SIG-M5 (cell line): ENCODE results near the gene MID2.
"Not testable (repeated sequence)": the region's sequence is repeated elsewhere in the genome, so short reads cannot be mapped to it uniquely, and the experiment has no call there.

Experiments
- DNase-seq: peaks from one replicate; lab custom pipeline; 2025; lab: John Stamatoyannopoulos, UW

The MID2 gene, protein sequence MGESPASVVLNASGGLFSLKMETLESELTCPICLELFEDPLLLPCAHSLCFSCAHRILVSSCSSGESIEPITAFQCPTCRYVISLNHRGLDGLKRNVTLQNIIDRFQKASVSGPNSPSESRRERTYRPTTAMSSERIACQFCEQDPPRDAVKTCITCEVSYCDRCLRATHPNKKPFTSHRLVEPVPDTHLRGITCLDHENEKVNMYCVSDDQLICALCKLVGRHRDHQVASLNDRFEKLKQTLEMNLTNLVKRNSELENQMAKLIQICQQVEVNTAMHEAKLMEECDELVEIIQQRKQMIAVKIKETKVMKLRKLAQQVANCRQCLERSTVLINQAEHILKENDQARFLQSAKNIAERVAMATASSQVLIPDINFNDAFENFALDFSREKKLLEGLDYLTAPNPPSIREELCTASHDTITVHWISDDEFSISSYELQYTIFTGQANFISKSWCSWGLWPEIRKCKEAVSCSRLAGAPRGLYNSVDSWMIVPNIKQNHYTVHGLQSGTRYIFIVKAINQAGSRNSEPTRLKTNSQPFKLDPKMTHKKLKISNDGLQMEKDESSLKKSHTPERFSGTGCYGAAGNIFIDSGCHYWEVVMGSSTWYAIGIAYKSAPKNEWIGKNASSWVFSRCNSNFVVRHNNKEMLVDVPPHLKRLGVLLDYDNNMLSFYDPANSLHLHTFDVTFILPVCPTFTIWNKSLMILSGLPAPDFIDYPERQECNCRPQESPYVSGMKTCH

DNA sequence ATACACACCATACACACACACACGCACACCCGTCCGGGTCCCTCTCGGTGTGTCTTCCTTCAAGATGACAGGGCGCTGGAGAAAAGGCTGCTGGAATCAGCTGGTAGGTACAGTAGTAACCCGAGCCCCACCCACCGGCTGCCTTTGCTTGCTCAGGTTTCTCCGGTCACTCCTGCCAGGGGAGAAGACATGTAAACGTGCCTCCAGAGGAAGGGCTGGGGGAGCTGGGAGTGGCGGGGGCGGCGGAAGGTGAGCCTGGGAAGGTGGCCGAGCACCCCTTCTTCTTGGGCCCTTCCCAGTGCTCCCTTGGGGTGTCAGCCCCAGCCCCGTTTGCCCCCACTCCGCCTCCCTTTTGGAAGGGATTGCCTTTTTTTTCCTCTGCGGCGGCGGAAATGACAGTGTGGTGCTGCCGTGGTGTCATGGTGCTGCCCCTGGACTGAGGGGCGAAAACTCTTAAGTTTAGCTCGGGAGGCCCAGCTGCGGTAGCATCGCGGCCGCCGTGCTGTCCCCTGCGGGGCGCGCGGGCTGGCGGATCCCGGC lies at the start of gene MID2:
MID2 (plus strand) TSS at position 169 of the 540 bp plus-strand sequence. CDS start 561 bp downstream, outside the sequence.
- DNase-seq, result no peak

DNA sequence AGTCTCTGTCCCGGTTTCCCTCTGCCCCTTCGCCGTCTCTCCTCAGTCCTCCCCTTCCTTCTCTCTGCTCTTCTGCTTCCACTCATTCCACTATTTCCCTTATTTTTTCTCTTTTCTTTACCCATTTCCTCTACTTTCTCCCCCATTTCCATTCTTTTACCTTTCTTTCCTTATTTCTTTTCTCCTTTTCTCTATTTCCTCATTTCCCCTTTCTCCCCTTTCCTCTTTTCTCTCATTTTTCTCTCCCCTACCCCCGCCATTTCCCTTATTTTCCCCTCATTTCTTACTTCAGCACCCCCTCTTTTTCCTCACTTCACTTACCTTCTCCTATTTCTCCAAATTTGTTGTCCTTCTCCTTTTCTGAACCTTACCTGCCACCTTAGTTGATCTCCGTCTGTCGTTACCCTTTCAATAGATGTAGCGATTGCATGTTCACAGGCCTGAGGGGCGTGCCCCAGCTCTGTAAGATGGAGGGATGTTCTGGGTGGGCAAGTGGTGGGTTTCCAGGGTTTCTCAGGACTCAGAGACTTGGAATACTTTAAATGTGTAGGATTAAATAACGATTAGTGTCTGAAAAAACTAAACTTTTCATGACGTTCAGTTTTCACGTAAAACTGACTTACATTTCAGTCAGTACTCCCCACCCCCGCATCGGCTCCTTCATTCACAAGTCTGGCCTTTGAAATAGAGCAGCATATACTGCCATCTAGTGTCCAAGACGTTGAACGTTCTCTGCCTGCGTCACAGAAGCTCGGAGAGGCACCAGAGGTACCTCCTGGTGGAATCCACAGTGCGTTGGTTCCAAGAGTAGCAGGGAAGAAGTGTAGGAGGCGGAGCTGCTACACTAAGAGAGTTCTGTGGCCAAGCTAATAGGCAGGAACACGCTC lies 48.8 kb upstream of the MID2 start:
- peak; percentile 19 for DNase-seq

GRCh38 chrX:107777536-107777832 lies 48.2 kb upstream of the MID2 start, which contains the start of gene NCBP2L:
NCBP2L (plus strand) TSS chrX:107777733; CDS start chrX:107794221, 16,488 bp downstream.
- DNase-seq, result no peak

DNA sequence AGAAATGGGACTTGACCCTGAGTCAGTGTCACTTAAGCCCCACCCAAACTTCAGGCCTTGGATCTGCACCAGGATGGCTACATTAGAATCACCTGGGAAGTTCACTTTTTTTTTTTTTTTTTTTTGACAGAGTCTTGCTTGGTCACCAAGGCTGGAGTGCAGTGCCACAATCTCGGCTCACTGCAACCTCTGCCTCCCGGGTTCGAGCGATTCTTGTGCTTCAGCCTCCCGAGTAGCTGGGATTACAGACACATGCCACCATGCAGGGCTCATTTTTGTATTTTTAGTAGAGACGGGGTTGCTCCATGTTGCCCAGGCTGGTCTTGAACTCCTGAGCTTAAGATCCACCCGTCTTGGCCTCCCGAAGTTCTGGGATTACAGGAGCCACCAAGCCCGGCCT lies 45.1 kb upstream of the MID2 start:
- DNase-seq, result no peak

DNA sequence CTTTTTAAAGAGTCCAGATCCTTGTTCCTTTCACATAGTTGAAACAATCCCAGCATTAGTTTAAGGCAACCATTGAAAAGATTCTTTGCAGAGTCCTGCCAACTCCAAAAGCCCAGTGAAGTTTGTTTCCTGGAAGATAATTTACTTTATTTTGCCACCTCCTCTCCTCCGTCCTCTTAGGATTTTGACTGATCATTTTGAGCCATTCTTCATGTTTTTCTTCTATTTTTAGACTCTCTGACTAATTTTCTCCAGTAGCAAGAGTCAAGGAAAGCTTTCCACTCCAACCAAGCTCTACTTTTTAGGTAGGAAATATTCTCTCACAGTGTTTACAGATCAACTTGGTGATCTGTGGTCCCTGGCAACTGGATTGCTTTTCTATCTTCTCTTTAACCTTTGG lies 37.8 kb upstream of the MID2 start:
- no peak for DNase-seq

GRCh38 chrX:107804427-107804826 lies 21.2 kb upstream of the MID2 start:
- no peak for DNase-seq

- DNase-seq, result no peak
These were observed 20.5 kb upstream of the MID2 start for GRCh38 chrX:107805179-107805578.

DNA sequence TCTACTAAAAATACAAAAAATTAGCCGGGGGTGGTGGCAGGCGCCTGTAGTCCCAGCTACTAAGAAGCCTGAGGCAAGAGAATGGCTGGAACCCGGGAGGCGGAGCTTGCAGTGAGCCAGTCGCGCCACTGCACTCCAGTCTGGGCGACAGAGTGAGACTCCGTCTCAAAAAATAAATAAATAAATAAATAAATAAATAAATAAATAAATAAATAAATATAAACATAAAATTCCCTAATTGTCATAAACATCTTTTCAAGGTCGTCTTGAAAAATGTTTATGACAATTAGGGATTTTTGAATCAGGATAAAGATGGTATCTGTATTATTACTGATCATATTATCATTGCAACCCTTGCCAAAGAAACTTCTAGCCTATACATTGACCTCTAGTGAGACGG lies 15.6 kb upstream of the MID2 start:
- not testable (repeated sequence) for DNase-seq

GRCh38 chrX:107818900-107819521 lies 6.7 kb upstream of the MID2 start:
- DNase-seq, result no peak

GRCh38 chrX:107823042-107823441 lies 2.6 kb upstream of the MID2 start:
- DNase-seq, result no peak

GRCh38 chrX:107823456-107823855 lies 2.2 kb upstream of the MID2 start:
- no peak for DNase-seq

- DNase-seq, result no peak
These were observed 768 bp downstream of the MID2 start for GRCh38 chrX:107826238-107827029.

DNA sequence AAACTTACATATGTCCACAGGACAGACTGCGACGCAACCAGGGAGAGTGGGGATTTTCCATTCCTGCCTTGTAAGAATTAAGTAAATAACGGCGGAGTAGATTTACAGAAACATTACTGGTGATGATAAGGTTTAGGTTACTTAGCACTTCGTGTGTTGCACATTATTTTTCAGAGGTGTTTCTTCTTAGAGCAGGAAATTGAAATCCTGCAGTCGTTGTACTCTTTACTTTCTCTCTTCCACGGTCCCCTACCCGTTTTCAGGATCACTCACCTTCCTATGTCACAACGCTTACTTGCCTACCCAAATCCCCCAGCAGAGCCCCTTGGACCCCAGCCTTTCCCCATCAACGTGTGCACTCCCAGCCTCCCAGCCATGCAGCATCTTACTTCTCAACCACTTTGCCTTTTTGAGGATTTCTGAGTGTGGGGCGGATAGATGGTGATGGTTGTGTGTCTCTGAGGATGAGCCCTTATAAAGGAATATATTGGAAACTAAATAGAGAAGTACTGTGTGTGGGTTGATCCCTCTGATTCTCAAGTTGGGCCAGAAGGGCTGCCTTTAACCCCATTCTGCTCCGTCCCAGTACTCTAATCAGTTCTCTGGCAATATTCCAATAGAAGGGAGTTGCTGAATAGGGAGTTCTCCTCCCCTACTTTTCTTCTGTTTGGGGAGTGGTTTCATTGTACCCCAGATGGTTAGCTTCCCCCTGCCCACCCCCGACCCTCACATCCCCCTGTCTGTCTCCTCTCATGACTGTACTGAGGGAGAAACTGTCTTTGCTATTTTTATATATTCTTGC lies 1.6 kb downstream of the MID2 start:
- no peak for DNase-seq

DNA sequence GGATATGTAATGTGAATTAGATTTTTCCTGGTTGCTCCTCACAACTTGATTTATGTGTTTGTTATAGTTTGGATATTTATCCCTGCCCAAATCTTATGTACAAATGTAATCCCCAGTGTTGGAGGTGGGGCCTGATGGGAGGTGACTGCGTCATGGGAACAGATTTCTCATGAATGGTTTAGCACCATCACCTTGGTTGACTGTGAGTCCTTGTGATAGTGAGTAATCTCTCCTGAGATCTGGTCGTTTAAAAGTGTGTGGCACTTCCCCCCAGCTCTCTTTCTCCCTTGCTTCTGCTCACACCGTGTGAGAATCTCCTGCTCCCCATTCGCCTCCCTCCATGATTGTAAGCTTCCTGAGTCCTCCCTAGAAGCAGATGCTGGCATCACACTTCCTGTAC lies 2.2 kb downstream of the MID2 start:
- DNase-seq, result no peak

DNA sequence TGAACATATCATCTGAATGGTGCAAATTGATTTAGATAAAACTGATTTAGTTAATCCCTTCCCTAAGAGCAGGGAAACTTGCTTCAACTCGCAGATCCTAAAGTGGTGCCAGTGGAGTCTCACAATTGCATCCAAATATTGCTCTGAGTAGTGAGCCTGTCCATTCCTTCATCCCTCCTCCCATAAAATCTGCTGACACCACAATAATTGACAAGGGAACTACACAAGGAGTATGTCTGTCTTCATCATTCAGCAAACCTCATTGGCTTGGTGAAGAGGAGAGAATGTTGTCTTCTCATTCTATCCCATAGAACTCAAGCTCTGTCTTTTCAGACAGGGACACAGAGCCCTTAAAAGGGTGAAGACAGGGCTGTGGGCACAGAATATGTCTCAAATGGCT lies 4.2 kb downstream of the MID2 start:
- no peak for DNase-seq

DNA sequence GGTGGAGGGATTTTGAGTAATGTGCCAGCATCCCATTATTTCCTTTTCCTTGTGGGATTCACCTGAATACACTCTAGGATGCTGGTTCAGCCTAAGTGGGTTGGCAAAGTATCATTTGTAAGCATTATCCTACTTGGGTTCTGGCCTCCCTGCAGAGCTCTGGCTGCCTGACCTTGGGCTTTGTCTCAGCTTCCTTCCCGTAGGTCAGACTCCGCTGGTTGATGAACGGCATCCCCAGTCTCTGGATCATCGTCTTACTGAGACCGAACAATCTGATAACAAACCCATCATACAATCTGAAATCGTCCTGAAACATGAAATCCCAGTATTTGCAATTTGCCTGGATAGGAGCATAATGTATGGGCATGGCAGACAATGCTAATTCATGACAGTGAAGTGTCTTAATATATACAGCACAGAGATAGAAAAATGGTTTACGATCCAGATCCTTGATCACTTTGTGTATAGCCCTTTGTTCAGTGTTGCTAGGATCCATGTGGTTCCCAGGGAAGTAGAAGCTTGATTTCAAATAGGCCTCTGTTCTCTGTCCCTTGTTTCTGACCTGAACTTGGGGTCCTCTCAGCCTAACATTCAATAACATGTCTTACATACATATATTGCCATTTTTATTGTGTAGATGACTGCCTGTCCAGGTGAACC lies 5.5 kb downstream of the MID2 start:
- DNase-seq, result no peak

- no peak for DNase-seq
These were observed 8.9 kb downstream of the MID2 start for GRCh38 chrX:107834275-107835201.

DNA sequence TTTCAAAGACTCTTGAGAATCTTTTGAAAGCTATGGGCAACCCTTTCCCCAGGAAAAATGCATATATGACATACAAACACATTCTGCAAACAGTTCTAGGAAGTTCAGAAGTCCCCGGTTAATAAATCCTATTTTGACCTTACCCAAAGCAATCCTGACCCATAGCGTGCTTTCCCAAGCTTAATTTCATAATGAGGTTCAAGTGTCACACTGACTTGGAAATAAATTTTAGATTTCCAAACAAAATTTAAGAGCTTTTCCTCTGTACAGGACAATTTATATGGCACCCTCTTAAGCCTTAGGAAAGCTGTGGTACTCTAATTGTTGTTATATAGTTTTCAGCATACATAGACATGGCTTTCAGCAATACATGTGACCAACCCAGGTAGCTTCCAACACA lies 11.3 kb downstream of the MID2 start:
- DNase-seq, result no peak
